Muscle of leg (tissue), 11 donors: ENCODE results near the gene GASK1A. TPM values are rescaled to one million over a fixed set of nuclear protein-coding genes. Genes with fewer than 3 reads are reported as not detected.

ENCODE experiments used
- DNase-seq: peaks from one replicate; pipeline ENCODE4 v3.0.0; 2013
- H3K27ac ChIP-seq: one replicate; pipeline ENCODE4 v1.5.1; 2013; ENCODE audit warnings: mild to moderate bottlenecking, low read length, control low read depth
- H3K27me3 ChIP-seq: one replicate; pipeline ENCODE4 v1.6.1; 2013; ENCODE audit warnings: low read length; ENCODE audit not compliant: control insufficient read depth, insufficient read depth
- H3K36me3 ChIP-seq: one replicate; pipeline ENCODE4 v1.6.1; 2013; ENCODE audit warnings: low read length; ENCODE audit not compliant: control insufficient read depth, insufficient read depth
- H3K4me1 ChIP-seq: one replicate; pipeline ENCODE4 v1.6.1; 2013; ENCODE audit warnings: low read length; ENCODE audit not compliant: control insufficient read depth, insufficient read depth
- H3K4me3 ChIP-seq: one replicate; pipeline ENCODE4 v1.5.1; 2013; ENCODE audit warnings: low read length, control low read depth
- H3K9me3 ChIP-seq: replicated peaks from 2 replicates; pipeline ENCODE4 v1.6.1; 2013; ENCODE audit warnings: low read depth, low read length; ENCODE audit not compliant: control insufficient read depth
- WGBS: methylation state at CpG from one replicate; pipeline ENCODE4 v1.1.5; 2013; ENCODE audit warnings: missing lambda C conversion rate; ENCODE audit not compliant: insufficient coverage; 5-methylcytosine and 5-hydroxymethylcytosine counted together
- polyA plus RNA-seq, 8 donors: library from polyadenylated mRNA; unstranded; fragments of 120-200 nt; gene quantifications; one replicate each; pipeline versions ENCODE4 v1.2.1 to v1.2.3, GENCODE V29; 2013; ENCODE audit warnings: inconsistent platforms in 1 of 8, low replicate concordance in 1 of 8; ENCODE audit not compliant: insufficient read length in 8 of 8, insufficient read depth in 1 of 8
- total RNA-seq: library from RNA; stranded (reverse); fragments of 120-200 nt; gene quantifications from one replicate; pipeline ENCODE4 v1.2.4, GENCODE V29; 2013

Gene GASK1A
- total and polyA plus RNA-seq, 9 donors, result 4.1 to 14.6 (median 6.8) TPM

- Histone ChIP-seq H3K27me3 (no peaks in the 10 kb centered on the region), H3K36me3 (no peaks in the 10 kb centered on the region), H3K4me3 (no peak overlapping the region), H3K4me1 (peaks cover 41% of the 10 kb centered on the region), H3K9me3 (no peaks in the 10 kb centered on the region), H3K27ac (peak overlapping the region; percentile 76)
- 36% methylated on average over 1 of the region's 2 CpGs for WGBS
- peak; percentile 43 for DNase-seq
These were observed 115.3 kb downstream of the GASK1A start for GRCh38 chr3:43094381-43094780.

GRCh38 chr3:43094851-43095250, 115.7 kb downstream of the GASK1A start:
- Histone ChIP-seq H3K27me3 (no peaks in the 10 kb centered on the region), H3K4me3 (no peak overlapping the region), H3K27ac (peak overlapping the region; percentile 76), H3K4me1 (peaks cover 41% of the 10 kb centered on the region), H3K36me3 (no peaks in the 10 kb centered on the region), H3K9me3 (no peaks in the 10 kb centered on the region)
- peak; percentile 38 for DNase-seq
- 61% methylated on average over 4 of the region's 4 CpGs for WGBS

DNA sequence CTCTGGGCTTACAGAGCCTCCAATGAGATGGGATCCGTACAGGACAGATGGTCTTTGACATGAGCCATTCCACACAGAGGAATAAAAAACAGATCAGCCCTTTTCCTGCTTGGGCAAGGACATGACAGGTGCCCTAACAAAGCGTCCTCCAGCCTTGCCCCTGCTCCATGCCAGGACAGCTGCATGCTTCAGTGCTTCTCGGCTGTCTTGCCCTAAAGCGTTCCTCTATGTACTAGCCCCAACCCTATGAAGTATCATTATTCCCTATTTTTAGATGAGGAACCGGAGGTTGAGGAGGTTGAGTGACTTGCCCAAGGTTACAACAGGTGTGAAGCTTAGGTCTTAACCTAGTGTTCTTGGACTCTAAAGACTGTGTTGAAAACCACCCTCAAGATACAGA, 116.3 kb downstream of the GASK1A start:
- H3K9me3 ChIP-seq, result no peaks in the 10 kb centered on the region
- H3K27me3 ChIP-seq, result no peaks in the 10 kb centered on the region
- 73% methylated on average over 2 of the region's 5 CpGs for WGBS
- H3K36me3 ChIP-seq, result no peaks in the 10 kb centered on the region
- peak; percentile 64 for DNase-seq
- peaks cover 41% of the 10 kb centered on the region for H3K4me1 ChIP-seq
- no peak overlapping the region for H3K4me3 ChIP-seq
- H3K27ac ChIP-seq, result peak overlapping the region; percentile 76

DNA sequence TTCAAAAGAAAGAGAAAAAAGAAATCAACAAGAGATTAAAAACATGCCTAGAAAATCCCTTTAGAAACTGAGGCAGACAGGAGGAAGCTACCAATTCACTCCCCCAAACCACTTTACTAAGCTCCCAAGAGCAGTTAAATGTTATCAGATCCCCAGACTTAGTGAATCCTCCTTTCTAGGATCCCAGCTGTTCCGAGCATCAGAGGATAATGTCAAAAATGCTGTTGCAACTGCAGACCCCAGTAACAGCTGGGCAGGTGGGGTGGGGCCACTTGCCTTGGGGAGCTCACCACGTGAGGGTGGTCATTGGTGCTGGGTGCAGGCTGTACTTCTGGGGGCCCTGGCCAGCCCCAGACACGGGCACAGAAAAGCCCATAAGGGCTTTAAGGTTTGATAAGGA, 117.7 kb downstream of the GASK1A start:
- Histone ChIP-seq H3K4me1 (peaks cover 42% of the 10 kb centered on the region), H3K9me3 (no peaks in the 10 kb centered on the region), H3K27me3 (no peaks in the 10 kb centered on the region), H3K27ac (peak overlapping the region; percentile 13), H3K4me3 (no peak overlapping the region), H3K36me3 (peaks cover 3% of the 10 kb centered on the region)
- 63% methylated on average over 2 of the region's 3 CpGs for WGBS
- DNase-seq, result peak; percentile 22

DNA sequence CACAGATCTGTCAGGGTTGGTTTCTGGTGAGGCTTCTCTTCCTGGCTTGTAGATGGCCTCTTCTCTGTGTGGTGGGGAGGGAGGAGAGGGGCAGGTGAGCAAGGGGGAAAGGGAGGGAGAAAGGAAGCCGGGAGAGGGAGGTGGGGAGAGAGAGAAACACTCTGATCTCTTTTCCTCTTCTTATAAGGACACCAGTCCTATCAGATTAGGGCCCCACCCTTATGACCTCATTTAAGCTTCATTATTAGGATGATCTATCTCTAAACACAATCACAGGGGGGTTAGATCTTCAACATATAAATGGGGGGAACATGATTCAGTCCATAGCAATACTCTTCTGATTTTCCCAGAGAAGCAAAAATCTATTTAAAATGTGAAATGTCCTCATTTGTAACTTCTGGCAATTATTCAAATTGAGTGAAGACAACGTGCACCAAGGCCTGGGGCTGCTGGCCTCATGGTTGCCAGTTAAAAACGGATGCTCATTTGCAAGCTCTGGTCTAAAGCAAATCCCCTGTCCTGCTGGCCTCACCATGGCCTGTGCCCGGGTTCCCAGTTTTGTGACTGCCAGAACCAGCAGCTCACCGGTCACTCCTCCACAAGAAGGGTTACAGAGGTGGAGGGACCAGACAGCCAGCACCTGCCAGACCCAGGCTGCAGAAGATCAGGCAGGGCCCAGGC, 118.4 kb downstream of the GASK1A start:
- Histone ChIP-seq H3K36me3 (peaks cover 3% of the 10 kb centered on the region), H3K4me1 (peaks cover 50% of the 10 kb centered on the region), H3K4me3 (no peak overlapping the region), H3K9me3 (no peaks in the 10 kb centered on the region), H3K27ac (no peak overlapping the region), H3K27me3 (no peaks in the 10 kb centered on the region)
- WGBS, result 61% methylated on average over 4 of the region's 5 CpGs
- DNase-seq, result no peak

DNA sequence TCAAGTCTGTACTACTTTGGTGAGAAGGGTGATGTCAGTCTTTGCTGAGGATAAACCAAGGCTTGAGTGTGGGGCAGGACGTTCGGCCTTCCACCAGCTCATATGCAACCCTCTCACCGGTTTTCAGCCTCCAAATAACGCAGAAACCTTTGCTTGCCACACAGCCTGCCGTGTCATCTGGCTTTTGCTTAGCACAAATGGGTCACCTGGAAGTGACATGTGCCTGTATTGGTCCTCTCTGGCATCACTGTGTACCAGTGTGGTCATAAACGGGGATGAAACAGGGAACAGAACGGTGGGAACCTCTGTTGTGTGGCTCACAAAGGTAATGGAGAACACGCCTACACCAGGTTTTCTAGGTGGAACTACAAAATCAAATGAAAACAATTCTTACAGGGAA, 119.7 kb downstream of the GASK1A start:
- no peaks in the 10 kb centered on the region for H3K9me3 ChIP-seq
- H3K4me1 ChIP-seq, result peaks cover 48% of the 10 kb centered on the region
- DNase-seq, result no peak
- 85% methylated on average over 7 of the region's 8 CpGs for whole genome bisulfite sequencing
- no peak overlapping the region for H3K4me3 ChIP-seq
- H3K27me3 ChIP-seq, result no peaks in the 10 kb centered on the region
- H3K27ac ChIP-seq, result no peak overlapping the region
- H3K36me3 ChIP-seq, result peaks cover 3% of the 10 kb centered on the region

DNA sequence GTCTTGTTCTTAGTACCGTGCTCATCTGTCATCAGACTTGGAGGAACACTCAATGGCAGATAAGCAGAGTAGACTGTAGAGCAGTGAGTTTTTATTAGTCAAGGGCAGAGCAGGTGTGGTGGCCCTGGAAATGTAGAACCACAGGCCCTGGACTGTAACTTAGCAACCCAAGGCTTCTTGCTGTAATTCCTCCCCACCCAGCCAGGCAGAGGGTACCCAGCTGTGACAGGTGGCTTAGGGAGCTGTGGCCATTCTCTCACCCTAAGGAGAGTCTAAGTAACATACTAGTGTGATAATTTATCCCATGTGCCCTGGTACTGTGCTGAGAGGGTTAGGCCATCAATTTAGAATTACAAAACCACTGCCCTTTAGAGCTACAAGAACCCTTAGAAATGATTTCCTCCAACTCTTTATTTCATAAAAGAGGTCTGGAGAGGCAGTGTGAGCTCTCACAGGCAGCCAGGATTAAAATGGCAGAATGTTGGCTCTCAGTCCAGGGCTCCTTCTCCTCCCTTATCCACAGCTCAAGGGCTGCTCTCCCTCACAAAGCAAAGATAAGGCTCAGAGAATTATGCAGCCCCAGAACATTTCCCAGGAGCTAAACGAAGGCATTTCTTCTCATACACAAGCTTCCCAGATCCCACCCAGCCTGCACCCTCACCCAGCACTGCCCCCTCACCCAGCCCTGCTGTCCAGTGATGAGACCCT, 123.8 kb downstream of the GASK1A start:
- Histone ChIP-seq H3K27me3 (no peaks in the 10 kb centered on the region), H3K9me3 (no peaks in the 10 kb centered on the region), H3K4me1 (peaks cover 31% of the 10 kb centered on the region), H3K4me3 (no peak overlapping the region), H3K27ac (peak overlapping the region; percentile 57), H3K36me3 (peaks cover 3% of the 10 kb centered on the region)
- DNase-seq, result peak; percentile 50
- 67% methylated on average over 1 of the region's 2 CpGs for WGBS

DNA sequence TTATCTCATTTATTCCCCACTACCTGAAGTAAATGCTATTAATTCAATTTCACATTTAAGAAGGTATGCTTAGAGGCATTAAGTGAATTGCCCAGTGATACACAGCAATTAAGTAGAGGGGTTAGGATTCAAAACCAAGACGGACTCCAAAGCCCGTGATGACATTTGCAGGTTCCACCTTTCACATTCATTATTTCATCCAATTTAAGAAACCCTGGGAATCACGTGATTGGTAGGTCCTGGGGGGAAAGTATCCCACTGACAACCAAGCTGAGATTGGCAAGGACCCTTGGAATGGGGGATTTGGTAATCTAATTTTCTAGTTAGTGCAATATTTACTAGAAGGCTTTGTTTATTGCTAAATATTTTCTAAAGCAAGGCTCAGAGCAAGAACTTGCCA, 124.9 kb downstream of the GASK1A start:
- no peaks in the 10 kb centered on the region for H3K27me3 ChIP-seq
- H3K4me1 ChIP-seq, result peaks cover 31% of the 10 kb centered on the region
- H3K4me3 ChIP-seq, result no peak overlapping the region
- H3K9me3 ChIP-seq, result no peaks in the 10 kb centered on the region
- H3K27ac ChIP-seq, result no peak overlapping the region
- no peak for DNase-seq
- H3K36me3 ChIP-seq, result peaks cover 3% of the 10 kb centered on the region
- WGBS, result no CpG with 5 or more reads among the region's 3 CpGs

- peaks cover 3% of the 10 kb centered on the region for H3K36me3 ChIP-seq
- H3K4me3 ChIP-seq, result peak overlapping the region; percentile 88
- H3K27me3 ChIP-seq, result no peaks in the 10 kb centered on the region
- no peaks in the 10 kb centered on the region for H3K9me3 ChIP-seq
- H3K4me1 ChIP-seq, result peaks cover 31% of the 10 kb centered on the region
- DNase-seq, result peak; percentile 24
- 64% methylated on average over 9 of the region's 33 CpGs for WGBS
- H3K27ac ChIP-seq, result no peak overlapping the region
These were observed 125.8 kb downstream of the GASK1A start for GRCh38 chr3:43104660-43105595.
